H1 (cell line): ENCODE results near the gene ATP5ME. TPM values are rescaled to one million over a fixed set of nuclear protein-coding genes. Genes with fewer than 3 reads are reported as not detected.

Experiments
- BACH1 ChIP-seq: IDR thresholded peaks from 2 replicates; pipeline ENCODE4 v1.6.1; 2012; ENCODE audit warnings: low read length, improper control_type of control experiment
- EP300 ChIP-seq, 2 experiments: IDR thresholded peaks; 1 replicate in 1 of 2; 2 replicates in 1 of 2; pipeline ENCODE4 v1.6.1; 2011 to 2012; ENCODE audit warnings: low read depth in 2 of 2, low read length in 2 of 2, mild to moderate bottlenecking in 2 of 2, borderline replicate concordance in 1 of 2, inconsistent platforms in 1 of 2, moderate library complexity in 1 of 2
- polyA plus RNA-seq, 7 experiments: library from polyadenylated mRNA; depleted of rRNA in 3 of 7; stranded (reverse) in 5 of 7; unstranded in 2 of 7; fragments of >200 nt in 5 of 7; fragments of 200-250 nt in 2 of 7; gene quantifications; 1 replicate in 5 of 7; 2 replicates in 1 of 7; 4 replicates in 1 of 7; pipeline versions ENCODE4 v1.2.1 to v1.2.3, GENCODE V29; 2011 to 2013; ENCODE audit warnings: missing spikeins in 2 of 7, mixed read lengths in 2 of 7
- total RNA-seq: library from RNA; stranded (reverse); fragmentation: NEBNext Ultra II Directional; extraction: Animal tissue kit (Norgen Biotek cat#: 25700); gene quantifications from 2 replicates; pipeline ENCODE4 v1.2.1, GENCODE V29; 2021

Gene ATP5ME
- total and polyA plus RNA-seq, 2 of the 8 experiments (the other 6 are each of a cell fraction or from before 2014, with no cell fraction given): 375 to 450 TPM

GRCh38 chr4:704198-704891 lies 30.3 kb upstream of the ATP5ME start (continued):
- TF ChIP-seq BACH1: no peak
- no peak for TF ChIP-seq EP300 (IDR thresholded peaks at IDR 0.05; ENCODE audit: borderline replicate concordance in 1 of 2, low read depth in 2 of 2, low read length in 2 of 2)
